Muscle layer of duodenum (tissue), 2 donors: Measurements from ENCODE around the gene SLC3A2.
A peak's percentile ranks its signal among the peaks of the same experiment; 100 is the strongest.
"Not testable (repeated sequence)": the region's sequence is repeated elsewhere in the genome, so short reads cannot be mapped to it uniquely, and the experiment has no call there.

Experiments
- H3K27ac ChIP-seq: one replicate; pipeline ENCODE4 v1.7.0; 2013; ENCODE audit warnings: mild to moderate bottlenecking, low read length
- H3K27me3 ChIP-seq: one replicate; pipeline ENCODE4 v1.7.0; 2013; ENCODE audit warnings: low read depth, mild to moderate bottlenecking, control low read depth, low read length
- H3K36me3 ChIP-seq, 2 donors: one replicate each; pipeline ENCODE4 v1.7.0; 2013; ENCODE audit warnings: low read length in 2 of 2, control low read depth in 1 of 2, mild to moderate bottlenecking in 1 of 2; ENCODE audit not compliant: insufficient read depth in 2 of 2, control insufficient read depth in 1 of 2
- H3K4me1 ChIP-seq, 2 donors: one replicate each; pipeline ENCODE4 v1.7.0; 2013; ENCODE audit warnings: low read length in 2 of 2, mild to moderate bottlenecking in 2 of 2, control low read depth in 1 of 2, moderate library complexity in 1 of 2; ENCODE audit not compliant: insufficient read depth in 2 of 2, control insufficient read depth in 1 of 2
- H3K4me3 ChIP-seq, 2 donors: one replicate each; pipeline ENCODE4 v1.7.0; 2013; ENCODE audit warnings: low read length in 2 of 2, low read depth in 1 of 2, mild to moderate bottlenecking in 1 of 2
- H3K9me3 ChIP-seq, 2 donors: one replicate each; pipeline ENCODE4 v1.7.0; 2013; ENCODE audit warnings: low read length in 2 of 2, control low read depth in 1 of 2, mild to moderate bottlenecking in 1 of 2; ENCODE audit not compliant: control insufficient read depth in 1 of 2
- donor health status: healthy.

Gene SLC3A2

DNA sequence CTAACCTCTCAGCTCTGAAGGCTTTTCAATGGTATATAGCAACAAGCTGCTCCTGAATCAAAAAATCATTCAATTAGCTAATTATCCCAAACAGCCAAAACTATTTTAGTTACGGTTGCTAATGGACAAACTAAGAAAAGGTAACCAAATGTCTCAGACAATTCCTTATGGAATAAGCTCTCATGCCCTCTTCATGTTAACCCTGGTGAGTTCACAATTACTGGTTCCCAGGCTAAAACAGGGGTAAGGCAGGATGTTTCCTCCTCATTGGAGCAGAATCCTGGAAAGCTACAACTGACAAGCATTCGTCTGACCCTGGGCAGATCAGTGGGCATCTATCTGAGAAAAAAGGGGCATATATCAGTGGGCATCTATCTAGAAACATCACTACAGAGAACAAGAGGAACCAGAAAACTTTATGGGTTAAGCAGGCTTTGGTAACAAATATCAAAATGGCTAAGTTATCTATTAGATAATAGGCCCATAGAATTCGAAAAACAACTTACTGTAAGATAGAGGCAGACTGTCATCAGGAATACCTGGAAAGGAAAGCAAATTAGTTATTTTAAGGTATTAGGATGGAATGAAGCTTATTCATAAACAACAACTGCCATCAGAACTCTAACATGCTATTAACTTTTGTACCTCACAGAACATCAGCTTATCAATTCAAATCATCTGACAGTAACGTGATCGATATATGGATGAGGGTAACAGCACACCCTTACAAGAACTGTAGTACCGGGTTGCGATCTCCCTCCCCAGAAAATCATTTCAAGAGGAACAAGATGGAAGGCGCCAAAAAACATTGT is 26.5 kb upstream of the SLC3A2 start:
- no peaks in the 10 kb centered on the region for H3K27me3 ChIP-seq
- H3K9me3 ChIP-seq = no peaks in the 10 kb centered on the region
- H3K36me3 ChIP-seq = peaks cover 23 to 30% of the 10 kb centered on the region in 2 donors
- peak overlapping the region; percentile 92 to 98 for H3K4me3 ChIP-seq
- peak overlapping the region; percentile 90 for H3K27ac ChIP-seq
- peaks cover 16 to 22% of the 10 kb centered on the region in 2 donors for H3K4me1 ChIP-seq

DNA sequence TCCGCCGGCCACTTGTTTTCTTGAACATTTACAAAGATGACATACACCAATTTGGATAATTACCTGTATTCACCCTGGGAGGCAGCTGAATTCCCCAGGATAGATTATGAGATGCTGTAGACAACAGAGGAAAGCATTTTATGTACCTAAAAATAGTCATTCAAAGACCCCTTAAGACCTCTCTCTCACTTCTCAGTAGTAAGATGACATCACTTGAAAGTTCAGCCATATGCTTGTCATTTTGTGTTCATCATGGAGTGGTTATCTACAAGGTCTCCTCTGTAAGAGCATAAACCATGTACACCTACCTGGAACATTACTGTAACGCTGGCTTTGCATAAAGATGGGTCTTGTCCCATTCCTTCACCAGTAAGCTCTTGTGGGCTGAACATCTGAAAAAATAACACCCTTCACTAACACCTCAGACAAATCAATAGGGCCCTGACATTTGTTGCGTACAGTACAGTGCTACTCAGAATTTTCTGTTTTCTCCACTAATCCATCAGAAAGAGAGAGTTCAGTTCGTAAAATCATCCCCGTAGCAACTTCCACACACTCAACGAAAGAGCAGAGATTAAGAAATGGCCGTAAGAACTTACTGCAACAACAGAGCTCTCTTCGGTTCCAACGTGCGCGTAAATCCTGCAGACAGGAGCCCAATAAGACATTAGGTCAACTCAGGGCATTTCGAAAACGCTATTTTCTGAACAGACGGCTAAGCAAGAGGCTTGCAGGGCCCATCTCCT is 25.7 kb upstream of the SLC3A2 start:
- peaks cover 16 to 22% of the 10 kb centered on the region in 2 donors for H3K4me1 ChIP-seq
- H3K9me3 ChIP-seq = no peaks in the 10 kb centered on the region
- H3K36me3 ChIP-seq = peaks cover 23 to 30% of the 10 kb centered on the region in 2 donors
- H3K27ac ChIP-seq = peak overlapping the region; percentile 90
- H3K27me3 ChIP-seq = no peaks in the 10 kb centered on the region
- peak overlapping the region; percentile 92 to 98 for H3K4me3 ChIP-seq

DNA sequence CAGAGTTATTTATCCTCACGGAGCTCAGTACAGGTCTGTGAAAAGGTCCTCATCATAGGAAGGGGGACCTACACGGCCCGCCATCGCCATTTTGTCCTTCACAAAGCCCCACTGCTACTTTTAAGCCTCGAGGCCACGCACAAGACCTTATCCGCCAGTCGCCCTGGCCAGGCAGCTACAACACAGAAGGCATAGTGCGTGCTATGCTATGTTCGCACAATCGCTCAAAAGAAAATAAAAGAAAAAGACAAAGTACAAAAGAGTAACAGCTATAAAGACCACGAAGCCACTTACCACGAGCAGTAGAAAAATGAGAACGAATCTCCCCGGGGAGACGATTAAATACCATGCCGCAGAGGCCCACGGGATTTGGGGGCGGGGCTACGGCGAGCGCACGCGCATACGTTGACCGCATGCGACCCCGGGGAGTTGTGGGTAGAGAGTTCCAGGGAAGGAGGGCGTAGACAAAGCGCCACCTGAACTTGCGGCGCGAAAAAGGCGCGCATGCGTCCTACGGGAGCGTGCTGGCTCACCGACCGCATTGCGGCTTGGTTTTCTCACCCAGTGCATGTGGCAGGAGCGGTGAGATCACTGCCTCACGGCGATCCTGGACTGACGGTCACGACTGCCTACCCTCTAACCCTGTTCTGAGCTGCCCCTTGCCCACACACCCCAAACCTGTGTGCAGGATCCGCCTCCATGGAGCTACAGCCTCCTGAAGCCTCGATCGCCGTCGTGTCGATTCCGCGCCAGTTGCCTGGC is 24.9 kb upstream of the SLC3A2 start:
- peak overlapping the region; percentile 92 to 98 for H3K4me3 ChIP-seq
- peak overlapping the region; percentile 90 for H3K27ac ChIP-seq
- no peaks in the 10 kb centered on the region for H3K27me3 ChIP-seq
- H3K9me3 ChIP-seq = no peaks in the 10 kb centered on the region
- peaks cover 23 to 30% of the 10 kb centered on the region in 2 donors for H3K36me3 ChIP-seq
- H3K4me1 ChIP-seq = peaks cover 16 to 22% of the 10 kb centered on the region in 2 donors

DNA sequence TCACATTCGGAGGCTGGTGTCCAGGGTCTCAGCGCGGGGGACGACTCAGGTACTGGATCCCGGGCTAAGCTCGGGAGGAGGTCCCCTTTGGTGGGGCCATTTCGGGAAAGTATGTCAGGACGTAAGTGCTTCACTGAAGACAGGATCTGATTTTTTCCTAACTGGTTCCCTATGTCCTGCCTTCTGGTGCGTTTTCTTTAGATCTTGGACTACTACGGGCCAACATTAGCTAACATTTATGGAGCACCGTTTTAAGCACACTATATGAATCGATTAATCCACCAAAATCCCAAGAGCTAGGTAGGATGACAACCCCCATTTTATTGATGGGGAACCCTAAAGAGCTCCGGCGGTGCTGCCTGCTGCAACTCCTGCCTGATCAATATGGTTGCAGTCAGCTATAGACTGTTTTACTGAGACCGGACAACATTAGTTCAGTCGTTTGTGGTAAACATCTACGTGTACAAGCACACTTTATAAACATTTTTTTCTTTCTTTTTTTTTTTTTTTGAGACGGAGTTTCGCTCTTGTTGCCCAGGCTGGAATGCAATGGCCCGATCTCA is 24.3 kb upstream of the SLC3A2 start:
- H3K36me3 ChIP-seq = peaks cover 23 to 30% of the 10 kb centered on the region in 2 donors
- H3K4me1 ChIP-seq = peaks cover 16 to 22% of the 10 kb centered on the region in 2 donors
- no peaks in the 10 kb centered on the region for H3K27me3 ChIP-seq
- peak overlapping the region; percentile 60 for H3K27ac ChIP-seq
- H3K9me3 ChIP-seq = no peaks in the 10 kb centered on the region
- H3K4me3 ChIP-seq = peak overlapping the region; percentile 92 to 98

DNA sequence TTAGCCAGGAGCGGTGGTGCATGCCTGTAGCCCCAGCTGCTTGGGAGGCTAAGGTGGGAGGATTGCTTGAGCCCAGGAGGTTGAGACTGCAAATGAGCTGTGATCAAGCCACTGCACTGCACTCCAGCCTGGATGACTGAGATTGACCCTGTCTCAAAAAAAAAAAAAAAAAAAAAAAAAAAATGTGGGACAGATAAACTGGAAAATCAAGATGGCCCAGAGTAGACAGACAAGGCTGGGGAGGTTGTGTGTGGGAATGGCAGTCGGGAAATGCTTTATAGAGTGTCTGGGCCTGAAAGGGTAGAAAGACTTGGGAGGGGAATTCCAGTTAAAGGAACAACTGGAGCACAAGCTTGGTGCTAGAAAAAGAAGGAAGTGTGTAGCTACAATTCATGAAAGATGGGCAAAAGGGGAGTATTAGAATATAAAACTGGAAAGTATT is 23.1 kb upstream of the SLC3A2 start:
- no peak overlapping the region for H3K27ac ChIP-seq
- no peak overlapping the region for H3K4me3 ChIP-seq

DNA sequence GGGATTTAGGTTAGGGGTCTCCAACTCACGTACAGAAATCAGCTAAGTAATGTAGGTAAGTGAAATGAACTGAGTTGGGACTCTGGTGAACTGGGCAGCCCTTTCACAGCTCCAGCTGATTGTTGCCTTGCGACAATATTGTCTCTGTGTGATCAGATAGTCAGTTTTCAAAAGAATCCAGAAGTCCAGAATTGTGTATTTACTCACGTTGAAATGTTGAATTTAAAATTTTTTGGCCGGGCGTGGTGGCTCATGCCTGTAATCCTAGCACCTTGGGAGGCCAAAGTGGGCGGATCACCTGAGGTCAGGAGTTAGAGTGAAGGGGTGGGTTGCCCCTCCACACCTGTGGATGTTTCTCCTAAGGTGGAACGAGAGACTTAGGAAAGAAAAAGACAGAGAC is 22.5 kb upstream of the SLC3A2 start:
- Histone ChIP-seq H3K9me3 (no peaks in the 10 kb centered on the region), H3K27me3 (no peaks in the 10 kb centered on the region), H3K4me3 (no peak overlapping the region), H3K4me1 (peaks cover 13 to 19% of the 10 kb centered on the region in 2 donors), H3K36me3 (peaks cover 8 to 14% of the 10 kb centered on the region in 2 donors), H3K27ac (no peak overlapping the region)

More for the DNA sequence above, 23.1 kb upstream of the SLC3A2 start:
- Histone ChIP-seq H3K4me1 (peaks cover 16 to 22% of the 10 kb centered on the region in 2 donors), H3K36me3 (peaks cover 14 to 20% of the 10 kb centered on the region in 2 donors), H3K9me3 (no peaks in the 10 kb centered on the region), H3K27me3 (no peaks in the 10 kb centered on the region)

DNA sequence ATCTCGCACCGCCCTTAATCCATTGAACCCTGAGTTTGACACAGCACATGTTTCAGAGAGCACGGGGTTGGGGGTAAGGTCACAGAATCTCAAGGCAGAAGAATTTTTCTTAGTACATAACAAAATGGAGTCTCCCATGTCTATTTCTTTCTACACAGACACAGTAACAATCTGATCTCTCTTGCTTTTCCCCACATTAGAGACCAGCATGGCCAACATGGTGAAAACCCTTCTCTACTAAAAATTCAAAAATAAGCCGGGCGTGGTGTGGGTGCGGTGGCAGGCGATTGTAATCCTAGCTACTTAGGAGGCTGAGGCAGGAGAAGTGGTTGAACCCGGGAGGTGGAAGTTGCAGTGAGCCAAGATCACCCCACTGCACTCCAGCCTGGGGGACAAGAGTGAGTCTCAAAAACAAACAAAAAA is 21.4 kb upstream of the SLC3A2 start:
- not testable (repeated sequence) for H3K4me3 ChIP-seq, H3K9me3 ChIP-seq, H3K27ac ChIP-seq, H3K4me1 ChIP-seq, H3K27me3 ChIP-seq, H3K36me3 ChIP-seq

DNA sequence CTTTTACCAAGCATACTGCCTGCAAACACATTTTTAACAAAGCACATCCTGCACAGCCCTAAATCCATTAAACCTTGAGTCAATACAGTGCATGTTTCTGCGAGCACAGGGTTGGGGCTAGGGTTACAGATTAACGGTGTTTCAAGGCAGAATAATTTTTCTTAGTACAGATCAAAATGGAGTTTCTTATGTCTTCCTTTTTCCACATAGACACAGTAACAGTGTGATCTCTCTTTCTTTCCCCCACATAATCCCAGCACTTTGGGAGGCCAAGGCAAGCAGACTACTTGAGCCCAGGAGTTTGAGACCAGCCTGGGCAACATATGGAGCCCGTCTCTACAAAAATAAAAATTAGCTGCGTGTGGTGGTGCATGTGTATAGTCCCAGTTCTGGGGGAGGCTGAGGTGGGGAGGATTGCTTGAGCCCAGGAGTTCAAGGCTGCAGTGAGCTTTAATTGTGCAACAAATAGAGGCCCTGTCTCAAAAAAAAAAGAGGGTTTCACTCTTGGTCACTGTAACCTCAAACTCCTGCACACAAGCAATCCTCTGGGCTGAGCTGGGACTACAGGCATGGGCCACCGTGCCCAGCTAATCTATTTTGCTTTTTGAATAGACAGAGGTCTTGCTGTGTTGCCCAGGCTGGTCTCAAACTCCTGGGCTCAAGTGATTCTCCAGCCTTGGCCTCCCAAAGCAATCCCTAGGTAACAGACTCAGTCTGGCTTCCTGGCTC is 19.7 kb upstream of the SLC3A2 start:
- H3K4me3 ChIP-seq = no peak overlapping the region
- no peaks in the 10 kb centered on the region for H3K36me3 ChIP-seq
- no peaks in the 10 kb centered on the region for H3K4me1 ChIP-seq
- H3K27me3 ChIP-seq = no peaks in the 10 kb centered on the region
- no peak overlapping the region for H3K27ac ChIP-seq
- H3K9me3 ChIP-seq = no peaks in the 10 kb centered on the region

DNA sequence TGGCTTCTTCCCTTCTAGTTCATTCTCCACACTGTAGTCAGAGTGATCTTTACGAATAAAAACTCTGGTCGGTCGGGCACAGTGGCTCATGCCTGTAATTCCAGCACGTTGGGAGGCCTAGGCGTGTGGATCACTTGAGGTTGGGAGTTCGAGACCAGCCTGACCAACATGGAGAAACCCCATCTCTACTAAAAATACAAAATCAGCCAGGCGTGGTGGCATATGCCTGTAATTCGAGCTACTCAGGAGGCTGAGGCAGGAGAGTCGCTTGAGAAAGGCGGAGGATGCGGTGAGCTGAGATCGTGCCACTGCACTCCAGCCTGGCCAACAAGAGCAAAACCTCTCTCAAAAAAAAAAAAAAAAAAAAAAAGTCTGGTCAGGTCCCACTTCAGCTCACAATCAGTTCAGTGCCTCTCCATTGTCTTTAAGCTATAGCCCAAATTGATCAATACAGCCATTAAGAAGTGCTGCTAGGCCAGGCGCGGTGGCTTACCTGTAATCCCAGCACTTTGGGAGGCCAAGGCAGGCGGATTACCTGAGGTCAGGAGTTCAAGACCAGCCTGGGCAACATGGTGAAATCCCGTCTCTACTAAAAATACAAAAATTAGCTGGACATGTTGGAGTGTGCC is 19.0 kb upstream of the SLC3A2 start:
- H3K27ac ChIP-seq, H3K27me3 ChIP-seq, H3K4me1 ChIP-seq, H3K4me3 ChIP-seq, H3K9me3 ChIP-seq, H3K36me3 ChIP-seq: not testable (repeated sequence)

DNA sequence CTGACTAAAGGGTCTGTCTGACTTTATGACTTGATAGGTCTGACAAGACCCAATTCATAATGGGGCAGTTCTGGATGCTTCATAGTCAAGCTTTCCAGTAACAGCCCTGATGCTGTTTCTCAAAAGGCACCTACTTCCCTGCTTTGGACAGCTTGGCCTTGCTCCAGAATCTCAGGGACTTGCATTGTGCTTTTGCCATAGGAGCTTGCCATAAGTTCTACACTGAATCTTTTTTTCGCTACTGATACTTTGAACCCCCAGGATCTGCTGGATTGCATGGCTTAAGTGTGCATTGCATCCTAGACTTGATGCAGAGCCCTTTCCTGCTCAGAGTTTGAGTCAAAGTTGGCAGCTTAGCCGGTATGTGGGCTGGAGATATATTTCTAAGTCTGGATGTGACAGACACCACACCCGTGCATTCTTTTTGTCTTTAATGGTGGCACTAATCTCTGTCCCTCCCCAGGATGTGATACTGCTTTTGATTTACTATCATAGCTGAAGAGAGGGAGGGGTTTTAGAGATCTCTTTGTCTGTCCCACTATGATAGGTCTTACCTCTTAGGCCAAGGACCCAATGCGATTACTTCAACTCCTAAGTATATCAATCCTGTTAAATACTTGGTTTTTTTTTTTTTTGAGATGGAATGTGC is 16.9 kb upstream of the SLC3A2 start:
- H3K9me3 ChIP-seq = no peaks in the 10 kb centered on the region
- no peaks in the 10 kb centered on the region for H3K36me3 ChIP-seq
- H3K4me3 ChIP-seq = no peak overlapping the region
- no peaks in the 10 kb centered on the region for H3K4me1 ChIP-seq
- H3K27ac ChIP-seq = no peak overlapping the region
- H3K27me3 ChIP-seq = no peaks in the 10 kb centered on the region
